HG03469 (cell line): ENCODE measurements around the gene ARG2.
A peak's percentile ranks its signal among the peaks of the same experiment; 100 is the strongest.

Experiments
- ATAC-seq: cut with Tn5 transposase; IDR thresholded peaks from one replicate; pipeline ENCODE4 v1.9.1; 2021; ENCODE audit warnings: mild to moderate bottlenecking, moderate library complexity, moderate number of reproducible peaks; ENCODE audit not compliant: unreplicated experiment

Gene ARG2

GRCh38 chr14:67619446-67620216, at the start of gene ARG2:
Gene ARG2 (plus strand): TSS chr14:67619920. CDS start chr14:67619978, 58 bp downstream.
- ATAC-seq = peak; percentile 67

DNA sequence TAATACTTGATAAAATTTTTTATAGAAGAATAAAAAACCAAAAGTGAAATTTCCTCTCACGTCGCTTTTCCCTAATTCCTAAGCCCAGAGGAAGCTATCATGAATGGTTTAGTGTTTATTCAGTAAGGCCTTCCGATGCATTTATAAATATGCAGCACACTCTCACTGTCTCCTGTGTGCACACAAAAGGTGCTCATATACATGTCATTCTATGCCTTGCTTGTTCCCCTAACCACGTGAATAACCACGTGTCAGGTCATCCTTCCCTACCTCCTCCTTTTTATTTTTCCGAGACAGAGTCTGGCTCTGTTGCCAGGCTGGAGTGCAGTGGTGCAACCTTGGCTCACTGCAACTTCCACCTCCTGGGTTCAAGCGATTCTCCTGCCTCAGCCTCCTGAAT, 49.3 kb upstream of the ARG2 start:
- ATAC-seq = no peak

- ATAC-seq = no peak
Observed at GRCh38 chr14:67571275-67571990, 48.3 kb upstream of the ARG2 start.

- no peak for ATAC-seq
Observed at GRCh38 chr14:67571991-67572323, 47.8 kb upstream of the ARG2 start.

- ATAC-seq = no peak
Observed at GRCh38 chr14:67572608-67573007, 47.1 kb upstream of the ARG2 start.

DNA sequence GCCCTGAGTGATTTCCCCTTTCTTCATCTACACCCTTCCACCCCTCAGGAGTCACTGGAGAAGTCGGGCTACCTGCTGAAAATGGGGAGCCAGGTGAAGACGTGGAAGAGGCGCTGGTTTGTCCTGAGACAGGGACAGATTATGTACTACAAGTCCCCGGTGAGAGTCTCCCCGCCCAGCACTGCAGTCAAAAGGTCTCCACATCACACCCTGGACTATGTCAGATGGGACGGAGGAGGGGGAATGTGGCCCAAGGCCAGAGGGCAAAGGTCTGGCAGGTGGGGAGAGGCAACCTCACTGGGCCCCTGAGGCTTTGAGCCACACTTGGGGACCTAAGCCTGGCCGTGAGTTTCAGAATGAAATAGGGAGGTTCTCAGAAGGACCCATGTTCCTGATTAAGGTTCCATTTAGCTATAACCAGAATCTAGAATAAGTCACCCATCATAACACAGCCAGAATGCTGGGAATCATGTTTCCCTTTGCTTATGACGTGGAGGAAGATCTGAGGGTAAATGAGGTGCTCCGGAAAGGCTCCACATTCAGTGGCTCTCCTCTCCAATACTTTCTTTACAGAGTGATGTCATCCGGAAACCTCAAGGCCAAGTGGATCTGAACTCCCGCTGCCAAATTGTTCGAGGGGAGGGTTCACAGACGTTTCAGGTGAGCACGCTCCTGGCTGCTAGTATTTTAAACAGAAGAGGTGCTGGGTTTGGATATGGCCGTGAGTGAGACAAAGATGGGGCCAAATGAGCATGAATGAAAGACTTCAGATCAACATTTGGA, 46.3 kb upstream of the ARG2 start:
- ATAC-seq = no peak

- ATAC-seq = no peak
Observed at GRCh38 chr14:67574156-67574555, 45.6 kb upstream of the ARG2 start.

- ATAC-seq = no peak
Observed at GRCh38 chr14:67574806-67575205, 44.9 kb upstream of the ARG2 start.

GRCh38 chr14:67575684-67576083, 44.0 kb upstream of the ARG2 start:
- no peak for ATAC-seq

- ATAC-seq = no peak
Observed at GRCh38 chr14:67576216-67576955, 43.3 kb upstream of the ARG2 start.

DNA sequence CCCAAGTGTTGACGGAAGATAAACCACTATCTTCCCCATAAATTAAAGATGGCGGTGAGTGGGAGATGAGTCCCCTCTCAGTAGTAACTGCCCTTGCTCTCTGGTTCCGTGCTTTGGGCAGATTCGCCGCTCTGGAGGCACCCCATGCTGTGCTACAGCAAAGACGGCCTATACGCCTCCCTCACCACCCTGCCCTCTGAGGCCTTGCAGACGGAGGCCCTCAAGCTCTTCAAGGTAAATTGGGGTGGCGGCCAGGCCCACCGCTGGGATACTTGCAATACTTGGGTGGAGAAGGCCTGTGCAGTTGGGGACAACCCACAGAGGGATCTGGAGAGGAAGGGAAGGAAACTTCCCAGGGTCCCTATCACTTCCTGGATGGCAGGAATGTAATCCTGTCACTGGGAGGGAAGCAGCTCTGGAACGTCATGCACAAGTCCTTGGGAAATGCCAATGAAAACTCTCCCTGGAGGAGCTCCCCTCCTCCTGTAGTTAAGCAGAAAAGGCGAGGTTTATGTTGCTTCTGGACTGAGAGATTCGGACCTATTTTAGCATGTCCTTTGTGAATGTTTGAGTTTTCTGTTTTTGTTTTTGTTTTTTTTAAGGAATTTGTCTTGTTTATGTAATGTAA, 42.4 kb upstream of the ARG2 start:
- ATAC-seq = no peak

GRCh38 chr14:67577909-67578749, 41.6 kb upstream of the ARG2 start:
- ATAC-seq = no peak

DNA sequence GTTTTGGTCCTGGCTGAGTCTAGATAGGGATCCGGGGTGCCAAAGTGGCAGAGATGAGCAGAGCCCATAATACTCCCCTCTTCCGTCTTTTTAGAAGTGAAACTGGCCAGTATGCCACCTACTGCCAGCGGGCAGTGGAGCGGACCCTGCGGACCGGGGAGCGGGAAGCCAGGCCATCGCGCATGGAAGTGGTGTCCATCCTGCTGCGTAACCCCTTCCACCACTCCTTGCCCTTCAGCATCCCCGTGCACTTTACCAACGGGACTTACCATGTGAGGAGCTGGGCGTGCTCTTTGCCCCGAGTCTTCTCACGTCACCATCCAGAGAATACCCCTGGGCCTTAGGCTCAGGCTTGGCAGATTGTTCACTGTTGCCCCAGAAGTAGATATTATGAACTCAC, 40.7 kb upstream of the ARG2 start:
- no peak for ATAC-seq

DNA sequence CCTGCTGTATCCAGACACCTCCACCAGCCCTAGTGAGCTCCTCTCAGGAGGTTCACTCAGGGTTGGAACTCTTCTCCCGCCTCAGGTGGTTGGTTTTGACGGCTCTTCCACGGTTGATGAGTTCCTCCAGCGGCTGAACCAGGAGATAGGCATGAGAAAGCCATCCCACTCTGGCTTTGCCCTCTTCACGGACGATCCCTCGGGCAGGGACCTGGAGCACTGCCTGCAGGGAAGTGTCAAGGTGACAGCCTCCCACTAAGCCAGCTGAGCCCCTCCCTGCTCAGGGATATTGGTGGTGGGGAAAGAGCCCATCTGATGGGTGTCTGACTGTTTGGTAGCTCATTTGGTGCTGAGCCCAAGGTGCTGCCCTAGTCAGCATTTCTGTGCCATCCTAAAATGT, 40.1 kb upstream of the ARG2 start:
- ATAC-seq = no peak

DNA sequence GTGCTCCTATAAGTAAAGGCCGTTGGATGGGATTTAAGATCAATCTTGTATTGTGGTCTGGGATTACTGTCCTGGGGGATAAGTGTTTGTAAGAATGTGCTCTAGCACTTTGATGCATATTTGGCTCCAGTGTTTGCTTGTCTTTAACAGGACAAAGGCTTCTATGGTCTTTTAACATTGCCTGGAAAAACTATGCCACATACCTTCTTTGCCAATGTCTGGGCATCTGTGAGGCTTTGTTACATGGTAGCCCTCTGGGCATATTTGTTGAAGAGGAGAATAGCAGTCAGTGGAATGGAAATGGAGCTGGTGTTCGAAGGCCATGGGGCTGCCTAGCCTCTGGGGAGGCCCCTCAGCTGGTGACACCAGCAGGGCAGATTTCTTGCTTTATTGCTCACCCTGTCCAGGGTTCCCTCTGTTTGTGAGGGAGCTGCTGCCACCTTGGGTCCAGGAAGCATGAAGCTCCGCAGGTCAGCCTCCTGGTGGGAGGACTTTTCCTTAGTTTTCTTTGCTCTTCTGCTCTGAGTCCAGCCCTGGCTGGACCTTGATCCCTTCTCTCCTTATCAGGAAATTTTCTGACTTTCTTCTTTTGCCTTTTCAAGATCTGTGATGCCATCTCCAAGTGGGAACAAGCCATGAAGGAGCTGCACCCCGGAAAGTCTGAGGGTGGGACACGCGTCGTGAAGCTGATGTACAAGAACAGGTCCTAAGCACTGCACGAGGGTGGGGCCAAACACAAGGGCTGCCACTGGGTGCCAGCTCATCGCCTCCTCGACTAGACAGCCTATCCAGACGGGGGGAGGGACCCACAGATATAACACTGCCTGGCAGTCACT, 39.2 kb upstream of the ARG2 start:
- no peak for ATAC-seq

- ATAC-seq = no peak
Observed at GRCh38 chr14:67581643-67582042, 38.1 kb upstream of the ARG2 start.

DNA sequence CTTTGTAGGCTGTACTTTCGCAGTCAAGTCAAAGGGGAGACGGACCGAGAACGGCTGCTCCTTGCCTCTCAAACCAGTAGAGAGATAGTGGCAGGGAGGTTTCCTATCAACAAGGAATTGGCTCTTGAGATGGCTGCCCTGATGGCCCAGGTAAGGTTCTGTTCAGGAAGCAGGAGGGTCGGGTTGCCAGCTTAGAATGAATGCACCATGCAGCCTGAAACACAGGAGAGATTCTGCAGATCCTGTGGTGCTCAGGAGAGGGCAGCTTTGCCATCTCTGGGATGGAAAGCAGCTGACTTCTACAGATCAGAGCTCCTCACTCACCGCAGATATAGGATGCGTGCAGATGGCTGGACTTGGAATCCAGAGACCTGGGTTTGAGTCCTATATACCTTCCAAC, 37.7 kb upstream of the ARG2 start:
- no peak for ATAC-seq

- no peak for ATAC-seq
Observed at GRCh38 chr14:67583711-67584644, 35.7 kb upstream of the ARG2 start.
